GM12801 (cell line): Measurements from ENCODE around the gene LMNB1.

Experiments used
- CTCF ChIP-seq: IDR thresholded peaks from one replicate; pipeline ENCODE4 v1.5.1; 2011; ENCODE audit warnings: control low read depth; ENCODE audit not compliant: insufficient read length; ENCODE audit errors: extremely low read depth

LMNB1 gene

GRCh38 chr5:126852841-126853271, 75.9 kb downstream of the LMNB1 start:
- no peak for TF ChIP-seq CTCF

DNA sequence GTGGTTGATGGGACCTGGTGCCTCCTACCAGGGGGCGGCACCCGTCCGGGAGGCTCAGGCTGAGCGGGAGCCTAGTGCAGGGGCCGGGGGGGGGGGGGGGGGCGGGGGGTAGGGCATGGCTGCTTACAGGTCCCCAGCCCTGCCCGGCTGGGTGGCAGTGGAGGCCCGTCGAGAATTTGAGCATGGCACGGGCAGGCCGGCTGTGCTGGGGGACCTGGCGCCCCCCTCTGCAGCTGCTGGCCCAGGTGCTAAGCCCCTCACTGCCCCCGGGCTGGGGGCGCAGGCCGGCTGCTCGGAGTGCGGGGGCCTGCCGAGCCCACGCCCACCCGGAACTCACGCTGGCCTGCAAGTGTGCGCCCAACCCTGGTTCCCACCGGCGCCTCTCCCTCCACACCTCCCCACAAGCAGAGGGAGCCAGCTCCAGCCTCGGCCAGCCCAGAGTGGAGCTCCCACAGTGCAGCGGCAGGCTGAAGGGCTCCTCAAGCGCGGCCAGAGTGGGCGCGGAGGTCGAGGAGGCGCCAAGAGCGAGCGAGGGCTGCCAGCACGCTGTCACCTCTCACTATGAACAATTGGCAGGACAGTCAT, 77.7 kb downstream of the LMNB1 start:
- TF ChIP-seq CTCF: no peak

GRCh38 chr5:126855266-126855665, 78.3 kb downstream of the LMNB1 start:
- no peak for TF ChIP-seq CTCF

- no peak for TF ChIP-seq CTCF
Measured at GRCh38 chr5:126857472-126858410, 80.8 kb downstream of the LMNB1 start.

DNA sequence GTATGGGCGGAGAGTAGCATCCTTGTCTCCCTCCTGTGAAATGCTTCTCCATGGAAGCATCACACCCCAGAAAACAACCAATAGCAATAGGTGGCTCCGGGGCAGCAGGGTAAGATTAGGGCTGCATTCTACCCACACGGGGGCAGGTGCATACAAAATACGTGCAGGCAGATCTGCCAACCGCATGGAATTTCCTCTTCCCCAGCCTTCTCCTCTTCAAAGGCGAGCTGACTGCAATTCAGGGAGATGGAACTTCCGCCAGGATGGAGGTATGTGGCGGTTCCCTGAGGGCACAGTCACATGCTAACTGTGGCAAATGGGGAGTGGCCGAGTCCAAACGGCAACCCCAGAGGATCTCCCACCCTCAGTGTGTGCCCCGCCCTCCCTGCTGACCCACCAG, 81.5 kb downstream of the LMNB1 start:
- no peak for TF ChIP-seq CTCF

DNA sequence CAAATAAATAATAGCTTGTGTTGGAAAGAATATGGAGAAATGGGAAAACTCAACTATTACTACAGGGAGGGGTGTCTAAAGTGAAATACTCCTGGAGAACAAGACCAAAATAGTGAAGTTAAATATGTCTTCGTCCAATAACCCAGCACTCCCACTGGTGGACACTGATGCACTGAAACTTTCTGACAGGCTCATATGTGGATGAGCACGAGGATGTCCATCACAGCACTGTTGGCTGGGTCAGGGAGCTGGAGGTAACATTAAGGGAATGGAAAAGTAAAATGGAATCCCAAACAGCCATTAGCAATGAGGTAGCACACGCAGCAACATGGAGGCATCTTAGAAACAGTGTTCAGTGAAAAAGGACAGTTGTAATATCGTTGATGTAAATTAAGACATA, 86.5 kb downstream of the LMNB1 start:
- no peak for TF ChIP-seq CTCF

- TF ChIP-seq CTCF: no peak
Measured at GRCh38 chr5:126864042-126864688, 87.2 kb downstream of the LMNB1 start.
